CD4-positive, alpha-beta T cell treated with Interleukin-2 at 100 ng/mL for 4 hours (primary cell): ENCODE data around the gene AMBP.
"Not testable (repeated sequence)": the region's sequence is repeated elsewhere in the genome, so short reads cannot be mapped to it uniquely, and the experiment has no call there.

Experiments used
- DNase-seq: peaks from one replicate; pipeline ENCODE4 v3.0.0-alpha.2; 2020; ENCODE audit warnings: low spot score

Gene AMBP

DNA sequence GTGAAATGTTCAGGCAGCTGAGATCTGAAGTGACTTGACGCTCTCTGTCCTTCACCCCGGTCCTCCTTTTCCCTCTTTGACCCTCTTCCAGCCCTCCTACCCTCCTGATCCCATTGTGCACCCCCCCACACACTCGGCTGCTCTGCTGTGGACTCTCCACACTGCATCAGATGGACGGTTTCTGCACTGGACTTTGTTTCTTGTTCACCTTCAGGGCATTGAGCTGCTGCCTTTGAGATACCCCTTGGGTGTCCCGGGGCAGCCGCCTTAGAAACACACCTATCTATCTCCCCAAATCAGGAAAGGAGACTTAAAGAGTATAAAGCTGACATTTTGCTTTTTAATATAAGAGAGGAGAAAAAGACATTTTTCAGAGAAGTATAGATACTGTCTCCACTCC is 27.5 kb downstream of the AMBP start:
- DNase-seq, result no peak

DNA sequence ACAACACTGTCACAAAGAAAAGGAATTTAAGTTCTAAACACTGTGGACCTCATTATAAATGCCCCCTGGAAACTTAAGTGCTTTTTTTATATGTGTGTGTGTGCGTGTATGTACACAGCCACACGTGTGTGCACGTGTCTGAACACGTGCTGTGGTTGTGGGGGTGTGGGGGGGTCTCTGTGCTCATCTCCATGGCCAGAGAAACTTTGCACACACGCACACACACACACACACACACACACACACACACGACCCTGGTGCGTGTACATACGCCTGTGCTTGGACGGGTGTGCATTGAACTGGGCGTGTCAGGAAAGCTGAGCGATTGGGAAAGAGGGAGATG is 27.9 kb downstream of the AMBP start:
- DNase-seq, result no peak

DNA sequence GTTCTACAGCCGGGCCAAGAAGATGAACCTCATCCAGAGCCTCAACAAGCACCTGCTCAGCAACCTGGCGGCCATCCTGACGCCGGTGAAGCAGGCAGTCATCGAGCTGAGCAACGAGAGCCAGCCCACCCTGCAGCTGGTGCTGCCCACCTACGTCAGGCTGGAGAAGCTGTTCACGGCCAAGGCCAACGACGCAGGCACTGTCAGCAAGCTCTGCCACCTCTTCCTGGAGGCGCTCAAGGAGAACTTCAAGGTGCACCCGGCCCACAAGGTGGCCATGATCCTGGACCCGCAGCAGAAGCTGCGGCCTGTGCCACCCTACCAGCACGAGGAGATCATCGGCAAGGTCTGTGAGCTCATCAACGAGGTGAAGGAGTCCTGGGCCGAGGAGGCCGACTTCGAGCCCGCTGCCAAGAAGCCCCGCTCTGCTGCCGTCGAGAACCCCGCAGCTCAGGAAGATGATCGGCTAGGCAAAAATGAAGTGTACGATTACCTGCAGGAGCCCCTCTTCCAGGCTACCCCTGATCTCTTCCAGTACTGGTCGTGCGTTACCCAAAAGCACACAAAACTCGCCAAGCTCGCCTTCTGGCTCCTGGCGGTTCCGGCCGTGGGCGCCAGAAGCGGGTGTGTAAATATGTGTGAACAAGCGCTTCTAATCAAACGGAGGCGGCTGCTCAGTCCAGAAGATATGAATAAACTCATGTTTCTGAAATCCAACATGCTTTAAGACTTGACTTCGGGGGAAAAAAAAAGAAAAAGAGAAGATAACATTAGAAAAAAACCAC is 28.5 kb downstream of the AMBP start:
- no peak for DNase-seq

DNA sequence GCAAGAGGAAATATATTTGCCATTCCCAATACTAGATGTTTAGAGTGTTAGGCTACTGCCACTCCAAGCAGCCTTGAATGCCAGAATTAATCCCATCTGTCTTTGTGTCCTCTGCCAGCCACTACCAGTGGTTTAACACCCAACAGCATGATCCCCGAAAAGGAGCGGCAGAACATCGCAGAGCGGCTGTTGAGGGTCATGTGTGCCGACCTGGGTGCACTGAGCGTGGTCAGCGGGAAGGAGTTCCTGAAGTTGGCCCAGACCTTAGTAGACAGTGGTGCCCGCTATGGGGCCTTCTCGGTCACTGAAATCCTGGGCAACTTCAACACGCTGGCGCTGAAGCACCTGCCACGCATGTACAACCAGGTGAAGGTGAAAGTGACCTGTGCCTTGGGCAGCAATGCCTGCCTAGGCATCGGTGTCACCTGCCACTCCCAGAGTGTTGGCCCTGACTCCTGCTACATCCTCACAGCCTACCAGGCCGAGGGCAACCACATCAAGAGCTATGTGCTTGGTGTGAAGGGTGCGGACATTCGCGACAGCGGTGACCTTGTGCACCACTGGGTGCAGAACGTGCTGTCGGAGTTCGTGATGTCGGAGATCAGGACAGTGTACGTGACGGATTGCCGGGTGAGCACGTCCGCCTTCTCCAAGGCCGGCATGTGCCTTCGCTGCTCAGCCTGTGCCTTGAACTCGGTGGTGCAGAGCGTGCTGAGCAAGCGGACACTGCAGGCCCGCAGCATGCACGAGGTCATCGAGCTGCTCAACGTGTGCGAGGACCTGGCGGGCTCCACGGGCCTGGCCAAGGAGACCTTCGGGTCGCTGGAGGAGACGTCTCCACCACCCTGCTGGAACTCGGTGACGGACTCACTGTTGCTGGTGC is 29.3 kb downstream of the AMBP start:
- no peak for DNase-seq

DNA sequence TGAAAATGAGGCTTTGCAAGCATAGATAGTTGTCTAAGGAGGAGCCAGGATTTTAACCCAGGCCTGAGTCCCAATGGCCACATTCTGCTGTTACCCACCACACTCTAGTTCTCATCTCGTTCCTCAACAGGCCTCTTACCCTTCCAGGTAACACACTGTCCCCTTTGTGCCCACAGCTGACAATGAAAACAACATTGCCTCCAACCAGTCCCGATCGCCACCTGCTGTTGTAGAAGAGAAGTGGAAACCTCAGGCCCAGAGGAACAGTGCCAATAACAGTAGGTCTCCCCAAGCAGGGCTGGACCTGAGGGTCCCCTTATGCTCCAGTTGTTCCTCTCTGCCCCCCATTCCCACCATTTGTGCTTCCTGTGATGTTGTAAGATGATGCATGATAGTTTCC is 30.4 kb downstream of the AMBP start:
- DNase-seq, result no peak

DNA sequence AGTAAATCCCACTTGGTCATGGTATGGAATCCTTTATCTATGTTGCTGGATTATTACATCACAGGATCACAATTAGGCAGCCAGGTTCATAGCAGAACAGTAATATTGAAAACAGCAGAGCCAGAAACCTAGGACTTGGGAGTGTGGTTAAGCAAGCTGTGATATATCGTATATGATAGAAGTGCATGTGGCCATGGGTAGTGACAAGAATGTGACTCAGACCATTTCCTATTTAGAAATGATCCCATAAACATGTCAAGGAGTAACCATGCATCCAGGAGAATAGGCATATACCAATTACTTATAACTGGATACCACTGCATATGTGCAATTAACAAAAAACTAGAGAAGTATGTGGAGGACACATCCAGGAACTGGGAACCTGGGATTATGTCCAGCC is 31.2 kb downstream of the AMBP start:
- DNase-seq, result no peak

DNA sequence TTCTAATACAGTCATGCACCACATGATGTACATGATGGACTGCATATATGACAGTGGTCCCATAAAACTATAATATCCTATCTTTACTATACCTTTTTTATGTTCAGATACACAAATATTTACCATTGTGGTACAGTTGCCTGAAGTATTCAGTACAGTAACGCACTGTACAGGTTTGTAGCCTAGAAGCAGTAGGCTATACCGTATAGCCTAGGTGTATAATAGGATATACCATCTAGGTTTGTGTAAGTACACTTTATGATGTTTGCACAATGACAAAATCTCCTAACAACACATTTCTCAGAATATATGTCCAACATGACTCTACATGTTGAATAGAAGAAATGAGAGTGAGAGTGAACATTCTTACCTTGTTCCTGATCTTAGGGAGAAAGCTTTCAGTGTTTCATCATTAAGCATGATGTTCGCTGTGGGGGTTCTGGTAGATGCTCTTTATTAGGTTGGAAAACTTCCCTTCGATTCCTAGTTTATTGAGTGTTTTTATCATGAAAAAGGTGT is 31.8 kb downstream of the AMBP start:
- DNase-seq, result no peak

DNA sequence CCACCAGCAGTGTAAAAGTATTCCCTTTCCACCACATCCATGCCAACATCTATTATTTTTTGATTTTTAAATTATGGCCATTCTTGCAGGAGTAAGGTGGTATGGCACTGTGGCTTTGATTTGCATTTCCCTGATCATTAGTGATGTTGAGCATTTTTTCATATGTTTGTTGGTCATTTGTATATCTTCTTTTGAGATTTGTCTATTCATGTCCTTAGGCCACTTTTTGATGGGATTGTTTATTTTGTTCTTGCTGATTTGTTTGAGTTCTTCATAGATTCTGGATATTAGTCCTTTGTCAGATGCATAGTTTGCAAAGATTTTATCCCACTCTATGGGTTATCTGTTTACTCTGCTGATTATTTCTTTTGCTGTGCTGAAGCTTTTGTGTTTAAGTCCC is 34.4 kb downstream of the AMBP start:
- not testable (repeated sequence) for DNase-seq

DNA sequence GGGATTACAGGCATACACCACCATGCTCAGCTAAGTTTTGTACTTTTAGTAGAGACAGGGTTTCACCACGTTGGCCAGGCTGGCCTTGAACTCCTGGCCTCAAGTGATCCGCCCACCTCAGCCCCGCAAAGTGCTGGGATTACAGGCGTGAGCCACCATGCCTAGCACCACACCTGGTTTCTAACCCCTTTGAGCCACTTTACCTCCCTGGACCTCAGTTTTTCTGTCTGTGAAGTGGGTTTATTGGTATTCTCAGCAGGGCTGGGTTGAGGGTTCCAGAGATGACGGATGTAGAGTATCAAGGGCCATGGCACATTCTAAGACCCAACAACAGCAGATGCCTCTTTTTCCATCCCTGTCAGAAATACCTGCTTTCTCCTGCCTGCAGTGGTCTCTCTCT is 38.6 kb downstream of the AMBP start:
- no peak for DNase-seq

DNA sequence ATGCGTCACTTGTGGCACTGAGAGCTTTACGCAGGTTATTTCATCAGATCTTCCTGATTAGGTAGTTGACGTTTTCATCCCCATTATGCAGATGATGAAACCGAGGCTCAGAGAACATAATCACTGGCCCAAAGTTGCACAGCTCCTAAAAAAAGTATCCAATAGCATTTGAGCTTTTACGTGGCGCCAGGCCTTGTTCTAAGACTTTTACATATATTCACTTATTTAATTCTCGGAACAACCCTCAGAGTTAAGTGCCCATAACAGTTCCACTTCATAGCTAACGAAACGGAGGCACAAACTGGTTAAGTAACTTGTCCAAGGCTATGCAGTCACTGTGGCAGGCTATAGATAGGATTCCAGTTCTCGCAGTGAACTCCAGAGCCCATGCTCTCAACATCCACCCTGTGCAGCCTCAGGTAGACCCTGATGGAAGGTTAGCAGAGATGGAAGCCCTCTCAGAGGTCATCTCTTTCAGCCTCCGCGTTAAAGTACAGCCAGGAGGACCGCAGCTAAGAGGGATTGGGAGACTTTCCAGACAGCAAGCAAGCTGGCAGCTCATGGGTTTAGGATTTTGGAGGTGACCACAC is 39.3 kb downstream of the AMBP start:
- no peak for DNase-seq

DNA sequence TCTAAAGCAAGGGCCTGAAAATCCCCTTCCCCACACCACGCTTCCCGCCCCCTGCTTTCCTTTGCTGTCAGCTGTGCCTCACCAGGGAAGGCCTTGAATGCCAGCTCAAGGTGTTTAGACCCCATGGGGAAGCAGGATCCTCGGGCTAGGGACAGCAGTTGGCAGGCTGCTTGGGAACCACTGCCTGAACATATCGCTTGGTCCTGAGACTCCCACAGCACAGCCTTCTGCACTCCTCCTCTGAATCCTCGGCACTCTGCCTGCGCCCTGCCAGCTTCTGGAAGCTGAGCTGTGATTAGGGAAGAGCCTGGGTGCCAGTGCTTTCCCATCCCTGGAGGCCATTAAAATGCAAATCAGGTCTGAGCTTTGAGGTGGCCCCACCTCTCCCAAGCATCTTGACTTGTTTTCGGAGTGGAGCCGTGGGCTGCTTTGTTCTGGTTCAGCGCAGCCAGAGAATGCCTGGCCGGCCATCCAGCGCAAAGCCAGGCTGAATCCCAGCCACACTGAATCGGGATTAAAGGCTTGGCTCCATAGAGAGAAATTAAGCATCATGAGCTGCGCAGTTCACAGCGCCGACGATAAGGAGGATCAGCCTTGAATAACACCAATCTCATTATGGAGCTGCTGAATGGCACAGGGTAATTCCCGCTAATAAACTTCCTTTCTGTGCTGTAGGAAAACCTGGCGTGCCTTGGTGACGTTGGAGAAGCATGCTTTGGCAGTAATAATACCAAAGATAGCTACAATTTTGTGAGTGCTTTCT is 40.0 kb downstream of the AMBP start:
- DNase-seq, result no peak

DNA sequence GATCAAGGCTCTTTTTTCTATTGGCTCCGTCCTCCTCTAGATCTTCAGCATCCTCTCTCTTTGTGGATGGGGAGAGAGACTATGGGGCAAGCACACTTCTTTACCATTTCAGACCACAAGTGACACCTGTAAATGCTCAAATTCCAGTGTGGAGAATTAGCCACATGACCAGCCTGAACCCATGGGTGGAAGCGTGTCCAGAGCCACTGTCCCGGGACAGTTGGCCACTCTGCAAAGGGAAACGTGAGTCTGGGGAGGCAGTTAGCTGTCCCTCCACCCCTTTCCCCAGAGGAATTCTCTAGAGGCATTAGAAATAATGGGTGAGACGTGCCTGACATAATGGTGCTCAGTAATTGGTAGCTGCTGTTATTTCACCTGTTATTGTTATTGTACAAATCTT is 40.9 kb downstream of the AMBP start:
- no peak for DNase-seq

DNA sequence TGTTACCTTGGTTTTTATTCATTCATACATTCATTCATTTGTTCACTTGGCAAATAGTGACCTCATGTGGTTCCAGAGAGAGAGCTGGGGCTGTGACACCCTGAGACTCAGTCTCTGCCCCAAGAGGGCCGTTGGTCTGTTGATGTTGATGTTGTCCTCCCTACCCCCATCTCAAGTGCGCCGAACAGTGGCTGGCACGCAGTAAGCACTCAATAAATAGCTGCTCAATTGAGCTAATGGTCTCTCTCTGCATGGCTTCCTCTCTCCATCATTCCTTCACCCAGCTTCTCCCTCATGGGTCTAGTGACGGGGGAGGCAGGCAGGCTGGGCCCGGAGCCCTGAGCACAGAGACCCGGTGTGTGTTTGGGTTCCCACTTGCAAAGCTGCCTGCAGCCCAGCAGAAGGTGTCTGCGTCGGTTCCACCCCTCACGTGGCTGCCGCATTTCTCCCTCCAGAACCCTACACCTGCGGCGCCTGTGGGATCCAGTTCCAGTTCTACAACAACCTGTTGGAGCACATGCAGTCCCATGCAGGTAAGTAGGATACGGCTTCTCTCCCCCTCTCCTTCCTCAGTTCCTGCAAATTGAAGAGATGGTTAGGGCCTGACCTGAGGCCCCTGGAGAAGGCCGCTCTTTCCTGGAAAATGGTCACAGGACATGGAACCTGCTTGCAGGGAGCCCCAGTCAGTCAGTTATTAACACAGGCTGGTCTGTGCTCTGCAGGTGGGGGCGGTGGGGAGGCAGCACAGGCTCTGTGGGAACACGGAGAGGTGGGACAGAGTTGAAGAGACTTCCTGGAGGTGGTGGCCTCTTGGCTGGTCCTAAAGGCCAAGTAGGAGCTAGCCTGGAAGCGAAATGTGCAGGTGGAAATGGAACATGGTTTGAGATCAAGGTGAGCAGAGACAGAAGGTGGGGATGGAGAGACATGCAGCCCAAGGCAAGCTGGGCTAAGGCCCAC is 42.0 kb downstream of the AMBP start:
- no peak for DNase-seq

DNA sequence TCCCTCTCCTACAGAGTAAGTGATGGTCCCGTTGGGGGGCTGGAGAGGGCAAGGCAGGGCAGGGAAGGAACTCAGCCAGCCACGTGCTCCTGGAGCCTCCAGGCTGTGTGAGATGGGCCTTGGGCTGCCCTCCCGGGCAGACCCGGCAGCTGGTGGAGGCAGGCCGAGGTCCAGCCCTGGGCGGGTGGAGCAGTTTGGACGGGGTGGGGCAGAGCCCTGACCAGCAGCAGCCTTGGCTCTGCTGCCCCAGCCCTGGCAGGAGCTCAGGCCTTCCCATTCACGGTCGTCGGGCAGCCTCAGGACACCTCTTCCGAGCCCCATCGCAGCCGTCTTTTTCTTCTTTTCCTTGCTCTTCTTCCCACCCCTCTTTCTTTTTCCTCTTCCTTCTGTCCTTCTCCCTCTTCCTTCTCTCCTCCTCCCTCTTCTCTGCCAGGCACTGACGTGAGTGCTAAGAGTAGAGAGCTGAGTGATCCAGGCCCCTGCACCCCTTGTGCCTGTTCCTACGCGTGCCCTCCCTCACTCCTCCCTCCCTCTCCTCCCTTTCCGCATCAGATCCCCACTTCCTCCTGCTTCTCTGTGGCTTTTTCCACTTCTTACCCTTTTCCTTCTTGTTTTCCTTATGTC is 42.8 kb downstream of the AMBP start:
- no peak for DNase-seq

DNA sequence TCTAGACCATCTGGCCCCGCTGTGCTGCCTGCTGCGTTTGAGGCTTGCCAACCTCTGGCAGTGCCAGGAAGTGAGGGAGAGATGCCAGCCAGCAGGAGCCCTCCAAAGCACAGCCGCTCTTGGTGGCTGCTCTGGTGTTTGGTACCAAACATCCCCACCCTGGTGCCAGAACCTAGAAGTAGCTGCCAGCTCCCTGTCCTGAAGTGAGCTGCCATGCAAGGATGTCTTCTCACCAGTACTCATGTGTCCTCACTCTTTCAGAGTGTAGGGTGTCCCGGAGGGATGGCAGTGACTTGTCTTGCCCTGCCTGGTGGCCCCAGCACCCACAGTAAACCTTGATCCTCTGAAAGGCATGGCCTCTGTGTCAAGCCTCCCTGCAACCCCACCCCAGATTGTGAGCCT is 43.4 kb downstream of the AMBP start:
- no peak for DNase-seq

DNA sequence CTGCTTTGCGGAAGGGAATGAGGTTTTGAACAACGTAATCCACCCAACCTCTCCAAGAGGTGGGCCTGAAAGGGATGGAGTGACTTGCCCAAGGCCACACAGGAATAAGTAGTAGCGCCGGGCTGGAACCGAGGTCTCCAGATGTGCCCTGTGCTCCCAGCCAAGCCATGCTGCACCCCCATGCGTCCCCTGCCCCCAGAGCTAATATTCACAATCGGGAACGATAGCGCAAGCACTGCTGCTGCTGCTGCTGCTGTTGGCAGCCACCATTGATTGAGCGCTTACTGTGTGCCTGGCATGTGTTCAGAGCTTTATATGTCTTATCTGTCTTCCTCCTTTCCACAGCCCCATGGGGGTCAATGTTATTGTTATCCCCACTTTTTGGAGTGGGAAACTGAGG is 43.9 kb downstream of the AMBP start:
- DNase-seq, result no peak

DNA sequence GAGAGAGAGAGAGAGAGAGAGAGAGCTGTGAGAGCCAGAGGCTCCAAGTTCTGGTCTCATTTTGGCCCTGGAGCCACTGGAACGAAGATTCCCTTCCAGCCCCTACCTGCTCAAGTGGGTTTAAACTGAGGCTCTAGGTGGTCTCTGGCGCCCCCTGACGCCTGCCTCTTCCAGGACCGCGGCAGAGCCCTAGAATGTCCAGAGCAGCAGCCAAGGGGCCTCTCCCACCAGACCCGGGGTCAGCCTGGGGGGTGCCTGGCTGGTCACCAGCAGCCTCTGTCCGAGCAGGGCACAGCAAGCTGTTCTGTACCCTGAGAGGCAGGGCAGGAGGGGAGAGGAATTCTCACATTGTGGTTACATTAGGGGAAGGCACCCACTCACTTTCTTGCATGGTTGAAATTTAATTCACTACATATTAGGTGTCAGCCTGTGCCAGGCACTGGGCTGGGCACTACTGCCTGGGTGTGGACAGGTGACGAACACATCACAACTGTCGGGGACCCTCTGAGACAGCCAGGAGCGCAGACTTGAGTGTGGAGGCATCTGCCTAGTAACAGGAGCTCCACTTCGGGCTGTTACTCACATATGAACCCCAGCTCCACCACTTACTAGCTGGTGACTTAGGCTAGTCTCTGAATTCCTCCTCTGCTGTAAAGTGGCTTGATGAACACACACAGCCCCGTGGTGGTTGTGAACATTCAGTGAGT is 44.5 kb downstream of the AMBP start:
- no peak for DNase-seq

DNA sequence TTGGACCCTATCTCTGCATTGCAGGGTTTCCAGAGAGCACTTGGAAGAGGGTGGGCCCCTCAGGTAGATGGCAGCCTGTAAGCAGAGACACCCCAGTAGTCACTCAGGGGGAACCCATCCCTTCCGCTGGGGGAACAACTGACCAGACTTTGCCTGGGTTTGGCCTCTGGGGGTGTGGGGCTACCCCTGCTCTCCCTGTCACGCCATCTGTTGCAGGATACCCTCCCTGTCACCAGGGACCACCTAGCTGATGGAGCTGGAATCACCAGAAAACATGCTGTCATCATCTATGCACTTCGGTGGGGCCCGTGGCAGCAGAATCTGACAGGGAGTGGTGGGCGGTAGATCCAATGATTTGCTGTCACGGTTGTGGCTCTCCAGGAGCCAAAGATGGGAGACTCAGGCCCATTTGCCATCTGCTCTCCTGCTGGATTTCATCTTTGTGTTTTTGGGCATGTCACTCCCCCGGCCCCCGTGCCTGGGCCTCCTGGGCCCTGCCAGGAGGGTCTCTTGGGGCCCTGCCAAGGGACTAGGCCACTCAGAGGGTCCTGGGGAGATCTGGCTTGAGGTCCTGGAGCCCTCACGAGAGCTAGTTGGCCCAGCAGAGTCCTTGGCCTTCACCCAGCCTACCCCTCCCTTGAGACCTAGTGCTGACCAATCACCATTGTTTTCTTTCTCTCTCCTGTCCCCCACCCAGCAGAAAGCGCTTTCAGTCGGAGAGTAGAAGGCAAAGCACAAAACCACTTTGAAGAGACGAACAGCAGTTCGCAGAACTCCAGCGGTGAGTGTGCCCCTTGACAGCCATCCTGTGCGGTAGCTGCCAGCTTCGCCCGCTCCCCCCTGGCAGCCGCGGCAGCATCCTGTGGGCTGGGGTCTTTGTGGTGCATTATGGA is 45.9 kb downstream of the AMBP start:
- no peak for DNase-seq
